HG02678 (cell line): ENCODE measurements around the gene PYGM.

Source experiments
- ATAC-seq: cut with Tn5 transposase; IDR thresholded peaks from one replicate; pipeline ENCODE4 v1.9.1; 2021; ENCODE audit warnings: mild to moderate bottlenecking, moderate library complexity; ENCODE audit not compliant: unreplicated experiment

PYGM gene

DNA sequence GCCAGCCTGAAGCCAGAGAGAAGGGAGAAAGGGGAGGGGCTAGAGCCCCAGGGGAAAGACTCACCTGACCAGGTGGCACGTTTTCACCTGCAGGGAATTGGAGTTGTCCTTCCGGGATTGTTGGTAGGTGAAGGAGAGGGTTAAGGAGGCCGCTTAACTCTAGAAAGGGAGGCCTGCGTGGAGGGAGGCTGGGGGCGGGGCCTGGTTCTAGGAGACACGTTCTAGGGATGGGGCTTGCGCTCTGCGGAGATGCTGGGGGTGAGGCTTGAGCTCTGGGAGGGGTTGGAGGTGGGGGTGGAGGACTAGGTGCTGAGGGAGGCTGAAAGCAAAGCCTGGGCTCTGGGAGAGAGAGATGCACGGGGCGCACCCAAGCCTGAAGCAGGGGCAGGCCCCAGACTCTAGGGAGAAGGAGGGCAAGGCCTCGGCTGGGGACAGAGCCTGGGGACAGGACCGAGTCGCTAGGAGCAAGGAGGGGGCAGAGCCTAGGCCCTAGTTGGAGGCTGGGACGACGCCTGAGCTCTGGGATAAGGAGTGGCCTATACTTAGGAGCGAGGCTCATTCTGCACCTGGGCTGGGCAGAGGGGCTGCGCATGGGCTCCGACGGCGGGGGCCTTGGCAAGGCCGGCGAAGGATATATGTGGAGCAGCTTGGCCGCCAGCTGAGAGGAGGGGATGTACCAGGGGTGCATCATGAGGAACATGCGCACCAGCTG, 18.2 kb downstream of the PYGM start:
- ATAC-seq, result no peak

DNA sequence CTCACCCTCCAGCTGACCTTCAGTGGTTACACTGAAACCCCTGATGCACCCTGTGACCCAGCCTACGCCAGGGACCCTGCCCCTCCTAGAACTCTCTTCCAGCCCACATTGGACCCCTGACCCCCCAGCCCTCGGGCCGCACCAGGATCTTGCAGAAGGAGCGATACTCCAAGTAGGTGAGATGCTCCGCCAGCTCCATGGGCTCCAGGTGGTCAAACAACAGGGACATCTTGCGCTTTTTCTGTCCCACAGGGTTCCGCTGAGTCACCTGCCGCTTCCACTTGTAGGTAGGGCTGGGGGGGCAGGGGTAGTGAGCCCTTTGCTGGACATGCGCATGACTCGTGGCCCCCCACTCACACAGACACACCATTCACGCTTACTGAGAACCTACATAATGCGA, 19.9 kb downstream of the PYGM start:
- no peak for ATAC-seq

DNA sequence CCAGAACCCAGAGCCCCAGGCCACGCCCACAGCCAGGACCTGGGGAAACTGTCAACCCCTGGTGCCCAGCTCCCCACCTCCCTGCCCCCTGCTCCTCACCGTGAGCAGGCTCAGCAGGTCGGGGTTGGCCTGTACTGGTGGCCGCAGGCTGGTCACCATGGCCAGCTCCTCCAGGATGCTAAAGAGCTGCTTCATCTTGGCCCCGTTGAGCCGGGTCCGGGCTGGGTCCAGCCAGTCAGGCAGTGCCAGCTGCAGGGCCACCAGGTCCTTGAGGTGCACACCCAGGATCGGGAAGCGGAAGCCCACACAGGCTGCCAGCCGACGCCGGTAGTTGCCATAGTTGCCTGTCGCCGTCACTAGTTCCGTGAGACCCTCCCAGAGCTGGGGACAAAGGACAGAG, 23.1 kb downstream of the PYGM start:
- ATAC-seq, result no peak

DNA sequence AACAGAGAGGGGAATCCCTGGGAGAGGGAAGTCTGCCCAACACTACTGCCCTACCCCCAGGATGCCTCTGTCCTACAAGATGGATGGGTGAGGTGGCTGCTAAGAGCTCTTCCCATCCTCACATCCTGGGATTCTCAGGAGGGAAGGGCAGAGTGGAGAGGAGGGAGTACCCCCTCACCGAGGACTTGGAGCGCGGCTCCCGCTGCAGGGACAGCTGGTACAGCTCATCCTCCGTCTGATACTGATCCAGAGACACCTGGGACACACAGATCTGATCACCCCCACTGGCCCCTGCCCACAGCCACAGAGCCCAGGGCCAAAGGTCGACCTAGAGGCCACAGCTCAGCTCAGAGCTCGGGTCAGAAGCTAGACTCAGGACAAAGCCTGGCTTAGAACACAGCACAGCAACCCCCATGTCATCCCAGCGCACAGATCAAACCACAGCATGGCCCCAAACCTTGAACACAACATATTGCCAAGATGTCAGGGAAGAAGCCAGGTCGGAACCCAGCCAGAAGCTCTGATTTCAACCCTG, 24.0 kb downstream of the PYGM start:
- no peak for ATAC-seq

DNA sequence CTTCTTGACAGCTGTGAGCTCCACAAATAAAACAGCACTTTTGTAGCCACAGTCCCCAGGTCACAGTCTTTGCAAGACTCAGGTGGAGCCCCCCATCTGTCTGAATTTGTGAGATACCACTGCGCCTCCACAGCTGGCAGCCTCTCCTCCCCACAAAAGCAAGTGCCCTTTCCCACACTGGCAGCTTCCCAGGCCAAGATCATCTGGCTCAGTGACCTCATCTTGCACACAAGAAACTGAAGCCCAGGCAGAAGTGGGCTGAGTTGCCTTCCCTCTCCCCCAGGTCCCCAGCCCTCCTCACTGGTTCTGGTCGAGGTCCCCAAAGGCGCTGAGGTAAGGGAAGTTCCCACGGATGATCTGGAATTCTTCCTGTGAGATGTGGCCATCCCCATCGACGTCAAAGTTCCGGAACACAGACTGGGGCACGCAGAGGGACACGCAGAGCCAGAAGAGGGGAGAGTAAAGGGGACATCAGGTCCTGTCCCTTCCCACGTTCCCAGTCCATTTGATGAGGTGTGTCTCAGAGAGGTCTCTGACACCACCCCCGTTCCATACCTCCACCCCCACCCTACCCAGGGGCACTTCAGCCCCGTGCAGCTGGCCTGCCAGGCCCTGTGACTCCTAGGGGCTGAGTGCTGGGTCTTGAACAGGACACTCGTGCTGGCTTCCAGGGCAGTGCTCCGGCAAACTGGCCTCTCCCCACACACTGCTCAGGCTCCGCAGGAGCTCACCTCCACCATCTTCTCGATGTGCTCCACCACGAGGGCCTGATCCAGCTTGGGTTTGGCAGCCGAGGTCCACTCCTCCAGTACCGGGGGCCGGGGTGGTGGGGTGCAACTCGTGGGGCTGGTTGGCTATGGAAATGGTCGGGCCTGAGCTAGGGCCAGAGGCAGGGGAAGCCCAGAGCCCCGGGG, 24.7 kb downstream of the PYGM start:
- no peak for ATAC-seq

DNA sequence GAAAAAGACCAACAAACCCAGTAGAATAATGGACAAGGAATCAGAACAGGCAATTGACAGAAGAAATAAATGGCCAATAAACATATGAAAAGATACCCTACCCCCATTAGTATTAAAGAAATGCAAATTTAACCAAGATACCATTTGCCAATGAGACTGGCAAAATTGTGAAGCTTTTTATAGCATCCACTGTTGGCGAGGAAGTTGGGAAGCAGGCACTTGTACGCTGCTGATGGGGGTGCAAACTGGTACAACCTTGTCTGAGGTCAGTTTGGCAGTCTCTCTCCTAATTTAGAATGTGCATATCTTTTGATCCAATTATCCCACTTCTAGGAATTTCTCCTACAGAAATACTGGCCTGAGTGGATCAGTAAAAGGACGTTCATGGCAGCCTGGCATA, 28.2 kb downstream of the PYGM start:
- ATAC-seq, result no peak

DNA sequence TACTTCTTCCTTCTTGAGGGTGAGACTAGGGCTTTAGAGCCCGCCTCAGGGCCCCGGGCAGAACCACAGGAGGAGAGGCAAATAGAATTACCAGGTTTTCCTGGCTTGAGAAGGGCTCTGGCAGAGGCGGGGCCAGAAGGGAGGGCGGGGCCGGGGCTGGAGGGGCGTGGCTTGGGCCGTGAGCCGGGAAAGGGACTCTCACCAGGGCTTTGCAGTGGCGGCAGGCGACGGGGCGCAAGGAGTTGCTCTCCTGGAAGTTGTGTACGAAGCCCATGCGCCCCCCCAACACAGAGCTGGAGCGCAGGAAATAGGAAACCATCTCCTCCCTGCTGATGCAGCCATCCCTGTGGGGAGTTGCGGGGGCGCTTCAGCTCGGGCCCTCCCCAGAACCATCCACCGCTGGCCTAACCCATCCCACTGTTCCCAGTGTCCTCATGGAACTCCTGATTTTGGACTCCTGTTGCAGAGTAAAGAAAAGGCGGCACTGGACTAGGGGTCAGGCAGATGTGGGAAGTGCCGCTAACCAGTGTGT, 29.9 kb downstream of the PYGM start:
- no peak for ATAC-seq

DNA sequence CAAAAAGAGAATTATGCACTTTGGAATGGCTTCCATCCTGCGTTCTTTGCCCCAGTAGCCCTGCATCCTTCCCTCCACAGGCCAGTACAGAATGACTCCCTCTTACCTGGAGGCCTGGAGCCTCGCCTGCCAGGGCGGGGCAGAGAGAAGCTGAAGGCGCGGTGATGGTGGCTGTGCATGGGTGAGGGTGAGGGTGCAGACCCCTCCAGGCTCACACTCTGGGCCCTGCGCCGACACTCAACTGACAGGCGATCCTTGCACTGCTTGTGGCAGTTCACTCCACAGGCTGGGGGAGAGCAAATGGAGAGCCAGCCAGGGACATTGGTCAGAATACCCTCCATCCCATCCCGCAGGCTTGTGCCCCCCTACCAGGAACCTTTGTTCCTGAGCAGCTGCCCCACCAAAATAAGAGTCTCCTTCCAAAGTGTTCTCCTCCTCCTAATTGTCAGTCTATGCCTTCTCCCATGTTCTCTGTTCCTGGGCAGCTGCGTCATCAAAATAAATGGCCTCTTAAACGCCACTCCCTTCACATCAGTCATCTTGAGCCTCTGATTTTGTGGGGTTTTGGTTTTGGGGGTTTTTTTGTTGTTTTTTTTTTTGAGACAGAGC, 30.9 kb downstream of the PYGM start:
- ATAC-seq, result no peak

DNA sequence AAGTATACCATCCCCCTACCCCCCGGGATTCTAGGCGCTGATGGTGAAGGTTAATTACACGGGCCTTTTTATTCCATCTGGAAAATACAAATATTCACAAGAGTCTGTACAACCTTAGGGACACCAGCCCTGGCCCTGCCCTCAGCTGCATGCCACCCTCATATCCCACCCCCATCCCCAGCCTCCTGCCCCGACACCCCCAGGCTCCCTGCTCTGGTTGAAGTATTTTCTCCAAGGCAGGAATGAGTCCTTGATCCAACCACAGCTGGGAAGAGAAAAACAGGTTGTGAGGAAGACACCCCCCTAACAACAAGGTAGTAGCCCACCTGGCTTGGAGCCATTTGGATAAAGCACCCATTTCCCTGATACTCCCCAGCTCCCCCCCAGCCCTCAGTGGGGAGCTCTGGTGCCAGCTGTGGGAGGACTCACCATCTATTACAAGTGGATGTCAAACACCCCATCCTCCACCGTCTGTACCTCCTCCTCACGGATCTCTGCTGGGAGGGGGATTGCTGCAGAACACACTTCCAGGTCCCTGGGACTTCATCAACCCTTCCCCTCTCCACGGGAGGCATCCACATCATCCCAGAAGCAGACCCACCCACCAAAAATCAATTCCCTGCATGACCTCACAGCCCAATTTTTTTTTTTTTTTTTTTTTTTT, 32.8 kb downstream of the PYGM start:
- ATAC-seq, result no peak

DNA sequence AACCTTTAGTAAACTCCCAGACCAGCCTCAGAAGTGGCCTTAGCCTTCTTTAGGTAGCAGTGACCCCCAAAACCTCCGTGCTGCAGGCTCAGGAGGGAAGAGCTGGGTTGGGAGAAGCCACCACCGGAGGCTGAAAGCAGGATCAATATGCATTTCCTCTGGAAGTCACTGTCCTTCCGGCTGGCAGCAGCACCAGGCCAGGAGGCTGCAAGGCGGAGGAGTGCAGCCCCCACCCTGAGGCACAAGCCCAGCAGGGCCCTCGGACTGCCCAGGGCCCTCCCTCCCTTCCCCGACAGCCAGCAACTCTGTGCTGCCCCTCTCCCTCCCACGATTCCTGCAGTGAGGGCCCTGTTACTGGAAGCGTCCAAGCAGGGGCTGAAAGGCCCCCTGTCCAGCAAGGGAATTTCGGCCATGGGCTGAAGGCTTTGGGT, 33.5 kb downstream of the PYGM start:
- no peak for ATAC-seq

DNA sequence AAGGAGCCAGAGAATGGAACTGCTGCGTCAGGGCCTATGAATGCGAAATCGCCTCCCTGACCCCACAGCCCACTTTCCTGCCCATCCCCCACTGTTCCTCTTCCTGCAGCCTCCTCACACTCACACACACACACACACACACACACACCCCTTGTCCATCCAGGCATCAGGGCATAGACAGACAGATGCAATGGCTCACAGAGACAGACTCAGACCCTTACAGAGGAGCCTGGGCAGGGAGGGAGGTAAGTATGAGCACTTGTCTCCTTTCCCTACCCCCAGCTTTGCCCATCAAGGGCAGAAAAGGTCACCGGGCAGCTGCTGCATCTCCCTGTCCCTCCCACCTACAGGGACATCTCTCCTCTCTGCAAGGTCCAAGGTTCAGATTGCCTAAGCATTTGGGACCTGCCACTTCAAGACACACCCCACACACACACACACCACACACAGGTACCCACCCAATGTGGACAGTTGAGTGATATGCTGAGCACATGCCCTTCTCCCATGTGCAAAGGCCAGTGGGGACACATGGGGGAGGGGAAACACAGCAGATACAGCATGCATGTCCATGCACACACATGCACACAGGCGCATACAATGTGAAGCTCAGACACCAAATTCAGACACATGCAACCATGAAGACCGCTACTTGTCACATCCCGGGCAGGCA, 34.8 kb downstream of the PYGM start:
- ATAC-seq, result no peak

DNA sequence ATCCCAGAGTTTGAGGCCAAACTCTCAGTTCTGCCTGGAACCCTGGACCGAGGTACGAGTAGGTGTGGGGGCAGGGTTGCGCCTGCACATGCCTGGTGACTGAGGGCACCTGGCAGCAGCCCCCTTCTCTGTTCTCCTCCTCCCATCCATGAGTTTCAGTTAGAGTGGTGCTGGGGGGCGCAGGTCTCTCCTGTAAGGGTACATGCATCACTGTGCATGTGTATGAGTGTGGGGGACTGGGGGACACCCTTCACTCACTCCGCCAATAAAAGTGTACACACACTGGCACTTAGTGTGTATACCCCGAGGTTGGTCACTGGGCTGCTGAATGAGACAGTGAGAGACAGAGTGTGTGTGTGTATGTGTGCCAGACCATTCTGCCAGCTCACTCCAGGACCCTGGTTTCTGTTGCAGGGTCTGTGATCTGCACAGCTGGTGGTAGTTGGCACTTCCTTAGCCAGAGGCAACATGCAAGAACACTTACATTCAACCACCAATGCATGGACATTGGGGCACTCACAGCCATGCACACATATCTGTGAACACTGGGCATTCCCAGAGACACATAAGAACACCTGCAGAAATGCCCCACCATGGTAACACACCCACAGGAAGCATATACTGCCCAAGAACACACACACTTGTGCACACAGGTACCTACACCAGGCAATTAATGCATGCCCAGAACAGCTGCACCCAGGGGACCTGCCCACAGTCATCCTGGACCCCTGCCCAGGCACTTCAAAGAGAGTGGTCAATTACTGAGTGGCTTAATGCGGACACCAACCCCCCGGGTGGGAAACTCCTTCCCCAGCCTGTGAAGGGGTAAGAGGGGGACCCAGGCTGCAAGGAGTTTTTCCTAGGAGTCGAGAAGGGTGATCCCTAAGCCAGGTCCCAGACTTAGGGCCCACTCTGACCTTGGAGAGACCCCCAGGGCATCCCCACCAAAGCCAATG, 35.6 kb downstream of the PYGM start:
- ATAC-seq, result peak; percentile 23

DNA sequence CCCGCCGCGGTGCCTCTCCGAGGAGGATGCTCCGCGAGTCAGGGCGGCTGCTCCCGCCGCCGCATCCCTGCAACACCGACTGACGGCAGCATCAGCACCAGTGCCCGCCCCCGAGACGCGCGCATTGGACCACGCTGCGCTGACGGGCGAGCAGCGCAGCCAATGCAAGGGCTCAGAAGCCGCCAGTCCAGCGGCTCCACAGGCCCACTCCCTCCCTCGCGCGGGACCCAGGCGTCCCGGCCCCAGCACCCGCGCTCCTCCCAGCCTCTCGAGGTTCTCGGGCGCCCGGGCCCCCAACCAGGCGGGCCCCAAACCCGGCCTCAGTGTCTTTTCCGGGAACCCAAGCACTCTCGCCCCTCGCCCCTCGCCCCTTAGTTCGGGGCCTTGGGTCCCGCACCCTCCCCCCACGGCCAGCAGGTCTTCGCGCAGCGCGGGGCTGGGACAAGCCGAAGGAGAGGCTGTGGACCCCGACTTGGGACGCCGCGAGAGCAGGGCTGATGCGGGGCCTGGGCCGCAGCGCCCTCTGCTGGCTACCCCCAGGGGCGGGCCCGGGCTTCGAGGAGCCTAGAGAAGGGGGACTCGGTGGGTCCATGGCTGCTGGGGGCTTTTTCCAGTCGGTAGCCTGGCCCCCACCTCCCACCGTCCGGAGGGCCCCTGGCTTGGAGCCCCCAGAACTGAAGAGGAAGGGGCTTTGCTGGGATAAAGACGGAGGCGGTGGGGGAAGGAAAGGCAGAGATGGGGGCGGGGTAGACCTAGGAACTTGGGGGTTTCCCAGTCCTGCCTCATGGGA, 36.5 kb downstream of the PYGM start, which contains the start of gene NRXN2:
NRXN2 (minus strand) TSS at position 81 of the 790 bp plus-strand sequence. CDS start 9,498 bp downstream, outside the sequence.
- ATAC-seq, result peak; percentile 89

DNA sequence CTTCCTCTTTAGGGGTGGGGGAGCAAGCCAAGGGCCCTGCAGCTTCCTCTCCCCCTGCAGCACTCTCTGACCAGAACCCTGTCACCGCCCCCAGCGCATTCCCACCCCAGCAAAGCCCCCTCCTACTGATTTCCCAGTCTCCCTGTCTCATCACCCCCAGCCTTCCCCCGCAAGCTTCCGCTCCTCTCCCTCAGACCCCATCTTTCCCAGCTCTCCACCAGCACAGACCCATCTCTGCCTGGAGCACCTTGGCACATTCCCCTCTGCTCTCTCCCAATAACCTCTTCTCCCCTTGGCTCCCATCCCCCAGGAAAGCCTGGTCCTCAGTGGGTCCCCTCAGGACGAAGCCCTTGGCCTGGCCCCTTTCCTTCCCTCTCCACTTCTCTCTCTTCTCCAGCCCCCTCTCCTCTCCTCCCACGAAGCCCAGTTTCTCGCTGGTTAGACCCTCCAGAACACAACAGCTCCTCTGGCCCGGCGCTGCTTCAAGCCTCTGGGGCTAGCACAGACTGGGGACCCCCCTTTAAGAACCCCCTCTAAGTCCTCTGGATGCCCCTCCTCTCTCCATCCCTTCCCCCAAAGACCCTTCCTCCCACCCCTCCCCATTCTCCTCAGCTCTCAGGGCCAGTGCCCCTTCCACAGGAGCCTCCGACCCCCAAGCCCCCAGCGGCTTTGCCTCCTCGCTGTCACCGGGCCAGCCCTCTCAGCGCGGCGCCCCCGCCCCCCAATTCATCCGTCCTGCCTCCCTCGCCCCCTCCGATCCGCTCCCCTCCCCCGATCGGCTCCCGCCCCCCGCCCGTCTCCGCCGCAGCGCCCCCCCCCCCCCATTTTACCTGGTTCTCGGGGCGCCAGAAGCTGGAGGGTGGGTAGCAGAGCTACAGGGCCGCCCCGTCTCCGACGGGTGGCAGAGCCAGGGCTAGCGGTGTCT, 37.4 kb downstream of the PYGM start:
- ATAC-seq, result no peak

DNA sequence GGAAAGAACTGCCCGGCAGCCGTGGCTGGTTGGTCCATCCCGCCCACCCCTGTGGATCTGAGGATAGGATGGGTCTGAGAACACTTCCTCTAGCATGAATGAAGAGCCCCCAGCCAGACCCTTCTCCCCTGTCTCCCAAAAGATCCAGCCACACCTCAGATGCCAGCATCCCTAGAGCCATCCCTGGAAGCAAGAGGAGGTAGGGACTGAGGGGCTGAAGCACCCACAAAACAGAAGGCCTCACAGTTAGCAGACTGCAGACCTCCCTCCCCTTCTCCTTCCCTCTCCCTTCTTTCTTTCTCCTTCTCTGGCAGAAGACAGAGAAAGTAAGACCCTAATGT, 38.4 kb downstream of the PYGM start:
- ATAC-seq, result no peak

DNA sequence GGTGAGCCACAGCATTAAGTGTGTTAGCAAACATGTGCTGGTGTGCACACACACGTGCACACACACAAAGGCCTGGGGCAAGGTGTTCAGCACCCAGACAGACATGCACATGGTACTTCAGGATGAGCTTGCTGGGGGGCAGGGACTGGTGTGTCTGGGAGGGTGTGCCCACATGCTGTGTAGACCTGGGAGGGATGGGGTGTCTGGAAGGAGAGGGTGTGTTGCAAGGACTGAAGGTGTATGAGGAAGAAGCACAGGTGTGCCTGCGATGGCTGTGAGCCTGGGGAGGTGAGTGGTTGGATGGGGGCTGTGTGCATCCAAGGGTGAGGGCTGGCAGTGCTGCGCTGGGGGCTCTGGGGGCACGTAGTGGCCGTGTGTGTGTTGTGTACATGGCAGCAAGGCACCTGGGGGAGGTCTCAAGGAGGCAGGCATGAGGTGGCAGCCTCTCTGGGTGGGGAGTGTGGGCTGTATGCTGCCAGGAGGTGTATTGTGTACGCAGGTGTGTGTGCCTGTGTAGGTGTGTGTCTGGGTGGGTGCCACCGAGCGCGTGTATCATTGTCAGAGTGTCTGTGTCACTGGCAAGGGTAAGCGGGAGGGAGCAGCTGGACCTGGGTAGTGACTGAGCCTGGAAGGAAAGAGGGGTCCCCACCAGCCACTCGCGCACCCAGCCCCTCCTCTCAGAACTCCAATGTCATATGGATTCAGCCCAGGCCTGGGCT, 39.0 kb downstream of the PYGM start:
- no peak for ATAC-seq

DNA sequence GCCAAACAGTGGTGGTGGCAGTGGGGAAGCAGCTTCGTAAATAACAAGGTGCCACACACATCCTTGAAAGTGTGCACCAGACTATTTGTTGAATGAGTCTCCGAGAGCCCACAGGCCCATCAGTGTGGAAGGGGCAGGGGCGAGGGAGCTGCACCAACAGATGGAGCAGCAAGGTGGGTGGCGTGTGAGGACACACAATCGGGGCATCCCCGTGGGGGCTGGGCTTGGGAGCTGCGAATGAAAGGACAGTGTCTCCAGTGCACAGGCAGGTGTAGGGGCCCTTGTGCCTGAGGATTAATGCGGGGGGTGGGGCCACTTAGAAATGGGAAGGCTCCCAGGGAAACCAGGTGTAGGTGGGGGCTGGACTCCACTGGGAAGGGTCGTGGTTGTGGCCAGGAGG, 39.6 kb downstream of the PYGM start:
- ATAC-seq, result no peak
